NCI-H460 (cell line): ENCODE measurements around the gene HDAC2. TPM values are rescaled to one million over a fixed set of nuclear protein-coding genes. Genes with fewer than 3 reads are reported as not detected.
"Not testable (repeated sequence)": the region's sequence is repeated elsewhere in the genome, so short reads cannot be mapped to it uniquely, and the experiment has no call there.

ENCODE experiments used
- DNase-seq: peaks from one replicate; pipeline ENCODE4 v3.0.0-alpha.2; 2016; ENCODE audit warnings: low read depth; ENCODE audit errors: extremely low read depth
- total RNA-seq: library from RNA; depleted of rRNA; stranded (reverse); fragments of >200 nt; shearing (Covaris generic); gene quantifications from 2 replicates; pipeline ENCODE4 v1.2.3, GENCODE V29; 2014

HDAC2 gene
- total RNA-seq, 1 experiment from 2014 or later: 68.6 TPM

DNA sequence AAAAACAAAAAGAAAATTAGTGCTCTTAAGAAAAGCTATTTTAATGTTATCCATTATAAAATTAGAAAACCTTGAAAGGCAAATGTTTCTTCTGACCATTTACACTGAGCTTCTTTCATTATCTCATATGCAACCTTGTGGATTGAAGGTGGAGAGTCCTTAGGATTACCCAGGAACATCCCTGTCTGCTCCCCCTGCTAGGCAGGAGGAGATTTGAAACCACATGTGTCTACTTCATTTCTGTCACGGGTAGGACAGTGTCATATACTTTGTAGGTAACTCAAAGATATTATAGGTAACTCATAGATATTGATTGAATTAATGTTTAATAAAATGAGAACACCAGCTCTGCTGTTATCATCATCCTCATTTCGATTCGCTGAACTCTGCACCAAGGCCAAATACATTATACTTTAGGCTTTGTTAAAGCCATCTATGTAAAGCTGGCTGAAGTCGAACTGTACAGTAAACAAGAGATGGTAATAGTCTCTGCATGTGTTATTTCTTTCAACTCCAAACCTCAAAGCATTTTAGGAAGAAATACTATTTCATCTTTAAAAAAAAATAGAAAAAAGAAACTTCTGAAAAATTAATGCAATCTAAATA, 49.5 kb downstream of the HDAC2 start:
- no peak for DNase-seq

DNA sequence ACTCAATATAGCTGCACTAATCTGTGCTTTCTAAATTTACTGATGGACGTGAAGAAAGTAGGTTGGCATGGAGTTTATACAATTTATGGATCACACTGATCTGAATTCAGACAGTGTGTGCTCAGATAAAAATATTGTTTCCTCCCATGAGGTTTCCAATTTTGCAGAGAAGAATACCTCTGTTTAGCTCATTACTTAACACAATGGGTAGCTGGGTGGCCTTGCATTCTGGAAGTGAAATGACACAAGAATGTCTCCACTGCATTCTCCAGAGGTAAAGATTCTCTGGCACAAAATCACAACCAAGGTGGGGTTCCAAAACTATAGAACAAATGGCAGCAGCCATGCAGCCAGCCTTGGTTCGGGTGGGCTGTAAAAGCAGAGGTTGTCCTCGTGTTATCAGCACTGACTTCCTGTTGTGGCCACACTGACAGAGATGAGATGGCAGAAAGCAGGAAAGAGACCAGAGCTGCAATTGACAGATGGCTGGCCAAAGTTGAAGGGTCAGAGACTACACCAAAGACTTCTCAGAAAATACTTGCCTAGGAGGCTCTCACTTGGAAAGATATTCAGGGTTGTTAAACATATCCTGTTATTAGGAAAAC, 50.2 kb downstream of the HDAC2 start:
- no peak for DNase-seq

DNA sequence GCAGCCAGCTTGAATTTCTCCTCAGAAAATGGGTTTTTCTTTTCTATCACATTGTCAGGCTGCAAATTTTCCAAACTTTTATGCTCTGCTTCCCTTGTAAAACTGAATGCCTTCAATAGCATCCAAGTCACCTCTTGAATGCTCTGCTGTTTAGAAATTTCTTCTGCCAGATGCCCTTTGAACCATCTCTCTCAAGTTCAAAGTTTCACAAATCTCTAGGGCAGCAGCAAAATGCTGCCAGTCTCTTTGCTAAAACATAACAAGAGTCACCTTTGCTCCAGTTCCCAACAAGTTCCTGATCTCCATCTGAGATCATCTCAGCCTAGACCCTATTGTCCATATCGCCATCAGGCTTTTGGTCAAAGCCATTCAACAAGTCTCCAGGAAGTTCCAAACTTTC, 60.7 kb downstream of the HDAC2 start:
- not testable (repeated sequence) for DNase-seq

DNA sequence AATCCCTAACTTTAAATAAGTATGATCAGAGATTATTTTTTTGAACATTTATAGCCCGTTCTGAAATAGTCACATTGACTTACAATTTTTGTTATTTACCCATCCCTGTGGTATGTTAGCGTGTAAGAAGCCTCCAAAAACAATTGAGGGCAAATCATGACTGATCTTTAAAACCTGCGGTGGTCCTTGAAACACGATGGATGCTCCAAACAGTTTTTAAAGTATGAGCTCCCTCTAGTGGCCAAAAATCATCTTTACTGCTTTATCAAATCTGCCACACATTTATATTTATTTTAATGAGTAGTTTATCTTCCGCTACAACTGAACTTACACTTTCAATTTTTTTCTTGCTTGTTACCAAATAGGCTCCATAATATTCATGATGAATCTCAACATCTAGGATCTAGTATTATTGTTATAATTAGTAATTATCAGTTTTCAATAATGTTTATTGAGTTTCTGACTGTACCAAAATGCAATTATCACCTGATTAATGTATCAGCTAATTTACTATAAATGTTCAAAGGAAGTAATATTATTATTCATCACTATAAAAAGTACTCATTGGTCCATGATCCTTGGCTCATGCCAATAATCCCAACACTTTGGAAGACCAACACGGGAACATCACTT, 61.6 kb downstream of the HDAC2 start:
- DNase-seq: peak; percentile 33

DNA sequence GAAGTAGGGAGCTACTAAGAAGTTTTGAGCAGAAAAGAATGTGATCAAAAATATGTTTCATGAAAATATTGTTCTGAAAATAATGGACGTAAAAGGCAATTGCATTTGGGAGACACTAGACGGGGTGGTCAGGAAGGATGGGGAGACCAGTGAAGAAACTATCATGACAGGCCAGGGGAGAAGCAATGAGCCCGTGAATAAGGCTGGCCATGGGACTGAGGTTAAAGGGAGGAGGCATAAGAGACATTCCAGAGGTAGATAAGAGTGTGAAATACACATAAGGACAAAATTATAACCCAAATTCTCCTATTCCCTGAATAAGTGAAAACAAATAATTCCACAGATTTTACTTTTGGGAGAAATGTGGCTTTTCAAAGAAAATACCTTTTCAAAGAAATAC, 62.1 kb downstream of the HDAC2 start:
- no peak for DNase-seq

DNA sequence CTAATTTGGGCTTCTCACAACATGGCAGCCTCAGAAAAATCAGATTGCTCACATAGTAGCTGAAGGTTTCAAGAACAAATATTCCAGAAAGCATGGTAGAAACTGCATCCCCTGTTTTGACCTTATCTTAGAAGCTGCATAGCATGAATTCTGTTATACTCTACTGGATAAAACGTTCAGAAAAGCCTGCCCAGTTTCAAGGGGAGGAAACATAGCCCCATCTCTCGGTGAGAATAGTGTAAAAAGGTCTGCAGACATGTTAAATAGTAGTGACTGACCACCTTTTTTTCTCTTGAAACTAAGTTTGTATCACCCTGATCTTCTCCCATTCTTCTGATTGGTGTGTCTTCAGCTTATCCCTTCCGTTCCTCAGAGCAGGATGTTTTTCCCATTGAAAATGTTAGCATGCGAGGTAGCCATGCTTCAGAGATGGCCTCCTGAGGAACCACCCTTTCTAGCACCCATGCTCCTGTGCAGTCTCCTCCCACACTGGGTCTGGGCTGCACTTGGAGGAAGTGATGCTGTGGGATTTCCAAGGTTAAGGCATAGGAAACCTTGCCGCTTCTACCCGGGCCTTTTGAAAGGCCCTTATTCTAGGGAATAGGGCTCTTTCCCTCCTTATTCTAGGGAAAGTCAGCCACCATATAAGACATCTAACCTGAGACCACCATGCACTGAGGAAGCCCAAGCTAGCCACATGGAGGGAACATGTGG, 63.7 kb downstream of the HDAC2 start:
- no peak for DNase-seq

DNA sequence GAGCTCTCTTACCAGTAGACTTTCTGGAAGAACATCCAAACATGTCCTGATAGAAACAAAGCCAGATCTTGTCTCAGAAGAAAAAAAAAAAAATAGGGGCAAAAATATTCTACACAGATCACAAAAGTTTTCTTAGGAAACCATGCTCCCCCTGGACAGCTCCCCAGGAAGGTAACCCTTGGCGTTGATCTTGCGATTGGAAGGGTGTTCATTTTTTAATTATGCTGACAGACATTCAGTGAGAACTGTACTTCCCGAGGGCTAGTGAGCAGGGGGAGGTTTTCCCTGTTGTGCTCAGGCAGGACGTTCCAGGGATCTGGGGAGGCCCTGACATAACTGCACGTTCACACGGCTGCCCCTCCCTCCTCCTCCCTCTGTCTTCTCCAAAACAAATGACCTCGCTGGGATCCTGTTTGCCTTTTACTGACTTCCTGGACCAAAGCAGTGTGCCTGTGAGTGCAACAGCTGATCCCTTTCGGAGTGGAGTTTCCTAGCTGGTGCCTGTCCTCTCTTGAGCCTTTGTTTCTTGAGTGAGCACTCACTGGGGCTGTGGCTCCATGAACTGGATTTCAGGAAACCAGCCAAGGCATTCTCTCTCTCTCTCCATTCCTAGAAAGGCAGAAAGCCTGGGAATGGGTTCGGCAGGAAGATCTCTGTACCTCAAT, 67.2 kb downstream of the HDAC2 start:
- no peak for DNase-seq

DNA sequence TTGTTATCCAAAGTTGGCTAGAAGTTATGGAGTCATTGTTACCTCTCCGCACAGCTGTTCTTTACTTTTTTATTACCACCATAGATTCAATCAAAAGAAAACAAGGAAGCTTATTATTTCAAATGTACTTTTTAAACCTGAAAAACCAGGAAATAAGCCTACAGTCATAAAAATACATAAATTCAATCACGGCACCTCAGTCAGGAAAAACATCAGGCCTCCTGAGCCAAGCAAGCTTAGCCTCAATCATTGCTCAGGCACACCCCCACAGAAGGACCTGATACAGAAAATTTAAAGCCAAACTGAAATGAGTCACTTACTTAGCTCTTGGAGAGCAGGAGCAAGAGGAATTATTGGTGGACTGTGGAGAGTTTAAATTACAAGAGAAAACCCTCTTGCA, 69.5 kb downstream of the HDAC2 start:
- DNase-seq: no peak

DNA sequence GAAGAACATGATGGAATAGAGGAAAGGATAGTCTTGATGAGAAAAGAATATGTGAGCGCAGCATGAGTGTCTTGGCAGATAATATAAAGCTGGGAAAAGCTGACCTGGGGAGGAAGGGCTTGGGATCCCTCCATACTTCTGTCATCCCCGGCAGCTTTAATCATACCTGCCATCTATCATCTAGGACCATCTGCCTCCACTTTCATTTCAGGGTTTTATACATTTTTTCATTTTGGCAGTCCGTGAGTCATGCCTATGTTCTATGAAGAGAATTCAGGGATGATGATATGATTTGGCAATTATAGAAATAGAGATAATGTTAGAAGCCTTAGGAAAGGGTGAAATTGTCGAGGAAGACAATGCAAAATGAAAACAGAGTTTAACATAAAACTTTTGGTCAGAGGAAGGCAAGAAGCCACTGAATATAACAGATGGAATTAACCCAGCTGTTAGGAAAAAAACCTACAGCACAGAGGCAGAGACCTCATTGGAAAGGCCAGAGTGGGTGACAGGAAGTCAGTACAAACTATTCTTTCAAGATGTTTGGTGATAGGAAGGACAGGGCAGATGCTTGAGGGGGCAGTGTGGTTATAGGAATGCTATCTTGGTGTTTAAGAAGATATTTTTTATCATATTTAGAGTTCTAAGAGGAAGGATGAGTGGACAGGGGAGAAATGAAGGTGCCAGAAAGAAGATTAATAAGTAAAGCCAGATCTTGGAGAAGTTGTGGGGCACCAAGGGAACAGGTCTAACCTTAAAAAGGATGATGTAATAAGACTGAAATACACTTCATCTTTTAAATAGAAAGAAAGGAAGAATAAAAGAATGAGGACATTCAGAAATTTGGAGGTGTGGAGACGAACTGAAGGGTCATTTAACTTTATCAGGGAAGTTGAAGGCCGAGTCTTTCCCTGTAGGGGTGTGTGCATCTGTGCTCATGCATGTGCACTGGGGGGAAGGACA, 76.0 kb downstream of the HDAC2 start:
- no peak for DNase-seq

DNA sequence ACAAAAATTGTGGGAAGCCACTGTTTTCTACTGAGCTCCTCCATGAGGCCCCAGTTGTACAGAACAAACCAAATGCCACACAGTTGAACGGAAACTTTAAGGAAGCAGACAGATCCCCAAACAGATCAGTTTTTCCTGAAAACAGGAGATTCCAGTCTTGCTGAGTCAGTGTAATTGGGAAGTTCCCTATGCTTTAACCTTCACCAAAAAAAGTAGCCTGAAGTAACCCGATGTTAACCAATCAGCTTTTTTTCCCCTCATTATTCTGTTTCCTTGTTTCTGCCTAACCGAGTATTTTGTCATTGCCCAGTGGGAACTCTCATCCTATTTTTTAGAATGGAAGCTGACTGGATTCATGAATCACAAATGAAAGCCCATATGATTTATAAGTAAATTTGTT, 77.1 kb downstream of the HDAC2 start:
- no peak for DNase-seq

DNA sequence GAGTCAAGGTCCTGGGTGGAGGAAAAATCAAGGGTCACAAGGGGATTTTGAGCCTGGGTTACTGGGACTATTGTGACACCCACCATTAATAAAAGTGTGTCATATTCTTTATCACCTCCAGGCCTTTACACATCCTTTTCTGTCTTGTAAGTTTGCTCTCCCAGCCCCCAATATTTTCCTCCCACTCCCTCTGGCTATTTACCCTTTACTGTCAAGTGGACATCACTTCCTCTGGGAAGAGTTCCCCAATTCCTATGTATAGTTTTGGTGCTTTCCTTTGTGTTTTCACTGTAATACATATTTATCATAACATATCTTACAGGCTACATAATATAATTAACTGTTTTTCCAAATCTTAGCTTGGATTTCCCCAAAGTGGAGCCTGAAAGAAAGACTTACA, 77.5 kb downstream of the HDAC2 start:
- no peak for DNase-seq

DNA sequence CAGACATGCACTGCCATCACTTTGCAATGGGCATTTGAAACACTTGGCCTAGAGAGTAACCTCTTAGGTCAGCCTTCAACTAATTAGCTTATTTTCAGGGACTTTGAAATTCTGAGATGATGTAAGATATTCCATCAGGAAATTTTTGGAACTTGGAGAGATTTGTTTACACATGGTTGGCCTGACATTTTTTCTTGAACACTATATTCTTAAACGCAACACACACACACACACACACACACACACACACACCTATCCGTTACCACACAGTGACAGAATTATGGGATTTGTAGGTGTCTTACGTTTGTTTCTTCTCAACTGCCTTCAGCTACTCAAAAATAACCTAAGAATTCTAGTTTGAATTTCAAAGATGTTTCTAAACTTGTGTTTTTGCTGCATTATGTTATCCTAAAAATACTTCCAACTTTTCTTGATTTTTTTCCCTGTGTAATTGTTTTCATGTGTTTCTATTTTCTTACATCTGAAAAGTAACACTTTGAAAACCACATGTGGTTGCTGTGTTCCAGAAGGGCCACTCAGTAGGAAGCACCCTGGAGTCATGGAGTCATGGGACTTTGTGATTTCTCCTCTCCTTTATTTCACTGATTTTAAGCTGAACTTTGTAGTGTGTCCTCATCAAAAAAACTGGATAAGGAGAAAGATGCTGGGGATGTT, 81.9 kb downstream of the HDAC2 start:
- no peak for DNase-seq

DNA sequence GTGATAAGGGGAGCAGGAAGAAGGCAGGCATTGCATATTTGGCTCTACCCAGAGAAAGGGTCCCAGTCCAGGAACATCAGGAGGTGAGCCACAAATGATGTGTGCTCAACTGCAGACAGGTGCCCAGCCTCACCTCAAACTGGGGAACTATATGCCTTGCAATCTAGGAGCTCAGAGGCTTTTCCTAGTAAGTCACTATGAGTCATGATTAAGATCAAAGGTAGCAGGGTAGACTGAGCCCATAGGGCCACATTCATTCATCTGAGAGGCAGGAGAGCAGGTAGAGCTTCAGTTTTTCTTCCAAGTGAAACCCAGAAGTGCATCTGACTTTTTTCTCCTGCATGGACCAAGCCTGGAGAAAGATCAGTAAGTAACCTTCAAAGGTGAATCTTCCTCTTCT, 82.5 kb downstream of the HDAC2 start:
- DNase-seq: no peak

DNA sequence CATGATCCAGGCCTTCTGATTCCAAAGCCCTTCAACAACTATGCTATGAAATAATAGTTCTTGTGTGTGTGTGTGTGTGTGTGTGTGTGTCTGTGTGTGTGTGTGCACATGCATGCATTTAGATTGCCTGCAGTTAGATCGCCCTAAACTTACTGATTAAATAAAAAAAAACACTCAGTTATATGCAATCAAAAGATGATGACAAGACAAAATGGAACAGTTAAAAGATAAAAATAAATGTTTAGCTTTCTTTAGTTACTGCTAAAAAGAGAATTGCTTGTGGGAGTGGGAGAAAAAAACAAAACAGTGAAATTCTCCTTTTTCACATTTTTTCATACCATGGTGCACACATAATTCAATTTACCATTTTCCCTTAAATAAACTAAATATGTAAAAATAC, 84.4 kb downstream of the HDAC2 start:
- DNase-seq: no peak

DNA sequence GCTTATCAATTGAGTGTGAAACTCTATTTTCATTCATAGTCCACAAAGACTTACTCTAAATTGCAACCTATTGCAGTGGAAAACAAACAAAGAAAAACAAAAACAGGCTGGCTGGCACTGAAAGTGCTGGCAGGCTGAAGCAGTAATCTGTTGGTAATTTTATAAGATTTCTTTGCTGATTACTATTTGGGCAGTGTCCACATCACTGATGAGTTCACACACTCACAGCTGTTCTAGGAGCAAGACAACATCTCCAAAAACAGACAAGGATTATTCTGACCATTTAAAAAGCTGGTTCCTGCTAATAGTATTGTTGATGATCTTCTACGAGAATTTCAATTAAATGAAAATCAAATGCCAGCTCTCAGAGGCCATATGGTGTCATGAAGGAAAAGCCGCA, 86.9 kb downstream of the HDAC2 start:
- no peak for DNase-seq
